CD4-positive, alpha-beta memory T cell (primary cell): ENCODE data around the gene MYO5A. TPM values are rescaled to one million over a fixed set of nuclear protein-coding genes. Genes with fewer than 3 reads are reported as not detected.
A peak's percentile ranks its signal among the peaks of the same experiment; 100 is the strongest.

ENCODE experiments used
- CTCF ChIA-PET: fragments of 350-600 bp; sonication (Branson Sonifier 250); formaldehyde crosslinking; loops from one replicate; lab custom pipeline; 2021; ENCODE audit warnings: inconsistent platforms; ENCODE audit not compliant: partially characterized antibody; lab: Charles Lee
- POLR2A ChIA-PET: fragments of 350-600 bp; sonication (Branson Sonifier 250); formaldehyde crosslinking; loops from one replicate; lab custom pipeline; 2021; ENCODE audit not compliant: partially characterized antibody; lab: Charles Lee
- DNase-seq, 5 donors: peaks; one replicate each; pipeline versions ENCODE4 v3.0.0 to v3.0.0-alpha.2; 2020 to 2022; ENCODE audit warnings: mixed read lengths in 1 of 5
- H3K27ac ChIP-seq: one replicate; pipeline ENCODE4 v1.7.0; 2013; ENCODE audit warnings: low read depth, low read length
- H3K27me3 ChIP-seq: 2 replicates; pipeline ENCODE4 v1.7.0; 2013; ENCODE audit warnings: mild to moderate bottlenecking, low read length, moderate library complexity; ENCODE audit not compliant: insufficient read depth
- H3K36me3 ChIP-seq: 2 replicates; pipeline ENCODE4 v1.7.0; 2013; ENCODE audit warnings: mild to moderate bottlenecking, low read length, moderate library complexity; ENCODE audit not compliant: insufficient read depth
- H3K4me1 ChIP-seq: 2 replicates; pipeline ENCODE4 v1.7.0; 2013; ENCODE audit warnings: mild to moderate bottlenecking, low read length, moderate library complexity; ENCODE audit not compliant: insufficient read depth
- H3K4me3 ChIP-seq, 2 donors: one replicate each; pipeline ENCODE4 v1.7.0; 2013; ENCODE audit warnings: low read length in 2 of 2, mild to moderate bottlenecking in 1 of 2
- H3K9me3 ChIP-seq, 2 donors: one replicate each; pipeline ENCODE4 v1.7.0; 2013; ENCODE audit warnings: low read length in 2 of 2, control low read depth in 1 of 2; ENCODE audit not compliant: control insufficient read depth in 1 of 2
- H3K27ac Mint-ChIP-seq, 7 donors: one replicate each; pipeline ENCODE4 v1.8.0; 2020 to 2021; ENCODE audit warnings: mixed read lengths in 7 of 7, mild to moderate bottlenecking in 6 of 7, inconsistent platforms in 3 of 7, moderate library complexity in 3 of 7
- H3K27me3 Mint-ChIP-seq, 2 donors: one replicate each; pipeline ENCODE4 v1.8.0; 2020 to 2021; ENCODE audit warnings: mixed read lengths in 2 of 2
- H3K36me3 Mint-ChIP-seq, 2 donors: one replicate each; pipeline ENCODE4 v1.8.0; 2020 to 2021; ENCODE audit warnings: mixed read lengths in 2 of 2, inconsistent platforms in 1 of 2, mild to moderate bottlenecking in 1 of 2
- H3K4me1 Mint-ChIP-seq, 4 donors: one replicate each; pipeline ENCODE4 v1.8.0; 2020 to 2021; ENCODE audit warnings: mixed read lengths in 4 of 4, mild to moderate bottlenecking in 1 of 4
- H3K4me3 Mint-ChIP-seq, 8 donors: one replicate each; pipeline ENCODE4 v1.8.0; 2020 to 2021; ENCODE audit warnings: mixed read lengths in 8 of 8, mild to moderate bottlenecking in 7 of 8, moderate library complexity in 6 of 8, inconsistent platforms in 3 of 8
- H3K9me3 Mint-ChIP-seq, 8 donors: one replicate each; pipeline ENCODE4 v1.8.0; 2020 to 2021; ENCODE audit warnings: mixed read lengths in 8 of 8, mild to moderate bottlenecking in 5 of 8, inconsistent platforms in 3 of 8, moderate library complexity in 1 of 8
- intact Hi-C: fragments of 100-400 bp; cut with micrococcal nuclease; formaldehyde crosslinking; loops from one replicate; pipeline ENCODE4 v1.15.1; 2023
- polyA plus RNA-seq, 2 donors: library from polyadenylated mRNA; unstranded; fragments of 300-500 nt; fragmentation: Illumina TruSeq; gene quantifications; one replicate each; pipeline ENCODE4 v1.2.3, GENCODE V29; 2021
- total RNA-seq, 2 experiments: library from RNA; stranded (reverse); gene quantifications; one replicate each; pipeline ENCODE4 v1.2.3, GENCODE V29; 2021

Gene MYO5A
- total and polyA plus RNA-seq, 4 experiments from 2014 or later: 3.6 to 43.9 (median 25.6) TPM

- ChIA-PET CTCF (interaction anchor here (0.9 to 2.6 kb wide), 8 partner anchors 8 to 472 kb away, joined by 3 to 19 read pairs (median 4); no protein-coding TSS in a partner anchor), POLR2A (no interaction called here)
- intact Hi-C loops: no loop called here
- peak overlapping the region; percentile 15 to 78 (median 70) for H3K4me3 Mint-ChIP-seq
- H3K36me3 Mint-ChIP-seq: no peaks in the 10 kb centered on the region
- Histone ChIP-seq H3K4me3 (no peak overlapping the region), H3K27me3 (no peaks in the 10 kb centered on the region), H3K4me1 (peaks cover 31% of the 10 kb centered on the region), H3K9me3 (no peaks in the 10 kb centered on the region), H3K27ac (peak overlapping the region; percentile 32), H3K36me3 (no peaks in the 10 kb centered on the region)
- peaks cover 27 to 37% (median 33%) of the 10 kb centered on the region in 4 donors for H3K4me1 Mint-ChIP-seq
- H3K9me3 Mint-ChIP-seq: no peaks in the 10 kb centered on the region
- H3K27ac Mint-ChIP-seq: peak overlapping the region; percentile 50 to 93 (median 76)
- peak in 1 of 5 donors; percentile 2 for DNase-seq
- no peaks in the 10 kb centered on the region for H3K27me3 Mint-ChIP-seq
These were observed 266.3 kb downstream of the MYO5A start for GRCh38 chr15:52262364-52262763.

- H3K36me3 ChIP-seq: no peaks in the 10 kb centered on the region
- H3K27me3 ChIP-seq: no peaks in the 10 kb centered on the region
- DNase-seq: peak; percentile 34 to 53 (median 49)
- intact Hi-C loops: no loop called here
- Mint-ChIP-seq H3K4me1 (peaks cover 31 to 43% (median 39%) of the 10 kb centered on the region in 4 donors), H3K4me3 (peak overlapping the region in 7 of 8 donors; percentile 55 to 78 (median 76)), H3K27ac (peak overlapping the region; percentile 50 to 93 (median 76)), H3K27me3 (no peaks in the 10 kb centered on the region), H3K36me3 (no peaks in the 10 kb centered on the region), H3K9me3 (no peaks in the 10 kb centered on the region)
- ChIA-PET CTCF (interaction anchor here (0.9 to 2.6 kb wide), 9 partner anchors 8 to 472 kb away, joined by 3 to 19 read pairs (median 3); no protein-coding TSS in a partner anchor), POLR2A (no interaction called here)
- peak overlapping the region; percentile 32 for H3K27ac ChIP-seq
- H3K4me1 ChIP-seq: peaks cover 38% of the 10 kb centered on the region
- H3K9me3 ChIP-seq: no peaks in the 10 kb centered on the region
- H3K4me3 ChIP-seq: no peak overlapping the region
These were observed 267.0 kb downstream of the MYO5A start for GRCh38 chr15:52261498-52262242.

GRCh38 chr15:52261026-52261425 is 267.7 kb downstream of the MYO5A start:
- H3K4me3 ChIP-seq: no peak overlapping the region
- ChIA-PET CTCF (interaction anchor here (0.6 to 2.6 kb wide), 7 partner anchors 9 to 473 kb away, joined by 3 to 19 read pairs (median 3); no protein-coding TSS in a partner anchor), POLR2A (interaction anchor here (1.6 kb wide), 1 partner anchor 26 kb away, joined by 4 read pairs; no protein-coding TSS in a partner anchor)
- intact Hi-C loops: no loop called here
- H3K27me3 Mint-ChIP-seq: no peaks in the 10 kb centered on the region
- no peak for DNase-seq
- H3K36me3 Mint-ChIP-seq: no peaks in the 10 kb centered on the region
- peak overlapping the region in 5 of 7 donors; percentile 57 to 93 (median 78) for H3K27ac Mint-ChIP-seq
- peaks cover 40% of the 10 kb centered on the region for H3K4me1 ChIP-seq
- H3K4me1 Mint-ChIP-seq: peaks cover 34 to 50% (median 43%) of the 10 kb centered on the region in 4 donors
- peaks cover 0 to 3% (median 0%) of the 10 kb centered on the region in 8 donors for H3K9me3 Mint-ChIP-seq
- H3K36me3 ChIP-seq: no peaks in the 10 kb centered on the region
- H3K4me3 Mint-ChIP-seq: peak overlapping the region in 1 of 8 donors; percentile 17
- no peaks in the 10 kb centered on the region for H3K27me3 ChIP-seq
- H3K9me3 ChIP-seq: no peaks in the 10 kb centered on the region
- peak overlapping the region; percentile 1 for H3K27ac ChIP-seq

- no peak overlapping the region for H3K4me3 Mint-ChIP-seq
- H3K4me1 Mint-ChIP-seq: peaks cover 34 to 52% (median 44%) of the 10 kb centered on the region in 4 donors
- no peaks in the 10 kb centered on the region for H3K27me3 Mint-ChIP-seq
These were observed 269.2 kb downstream of the MYO5A start for GRCh38 chr15:52259503-52259902.

GRCh38 chr15:52258461-52258860 is 270.2 kb downstream of the MYO5A start:
- H3K4me3 Mint-ChIP-seq: no peak overlapping the region
- peaks cover 0 to 4% (median 0%) of the 10 kb centered on the region in 8 donors for H3K9me3 Mint-ChIP-seq
- no peak overlapping the region for H3K4me3 ChIP-seq
- H3K27me3 Mint-ChIP-seq: no peaks in the 10 kb centered on the region
- intact Hi-C loops: loop anchor here (5.0 to 10.0 kb wide), 3 partner anchors 204 to 336 kb away; partner anchors contain the start of gene ARPP19
- peaks cover 29 to 47% (median 39%) of the 10 kb centered on the region in 4 donors for H3K4me1 Mint-ChIP-seq
- no peaks in the 10 kb centered on the region for H3K36me3 Mint-ChIP-seq
- peaks cover 36% of the 10 kb centered on the region for H3K4me1 ChIP-seq
- ChIA-PET CTCF (interaction anchor here (0.7 to 6.8 kb wide), 12 partner anchors 10 to 479 kb away, joined by 3 to 190 read pairs (median 6); no protein-coding TSS in a partner anchor), POLR2A (interaction anchor here (1.8 to 2.7 kb wide), 2 partner anchors 11 to 476 kb away, joined by 4 to 12 read pairs; no protein-coding TSS in a partner anchor)
- no peak overlapping the region for H3K27ac ChIP-seq
- H3K36me3 ChIP-seq: no peaks in the 10 kb centered on the region
- H3K9me3 ChIP-seq: no peaks in the 10 kb centered on the region
- DNase-seq: no peak
- peak overlapping the region in 2 of 7 donors; percentile 6 to 12 for H3K27ac Mint-ChIP-seq
- no peaks in the 10 kb centered on the region for H3K27me3 ChIP-seq

More at GRCh38 chr15:52259503-52259902, 269.2 kb downstream of the MYO5A start:
- Histone ChIP-seq H3K36me3 (no peaks in the 10 kb centered on the region), H3K27me3 (no peaks in the 10 kb centered on the region), H3K4me3 (no peak overlapping the region), H3K9me3 (no peaks in the 10 kb centered on the region), H3K27ac (no peak overlapping the region), H3K4me1 (peaks cover 40% of the 10 kb centered on the region)
- ChIA-PET CTCF (interaction anchor here (0.7 to 6.8 kb wide), 6 partner anchors 9 to 473 kb away, joined by 3 to 190 read pairs (median 5); no protein-coding TSS in a partner anchor), POLR2A (interaction anchor here (0.7 to 0.8 kb wide), 2 partner anchors 11 to 25 kb away, joined by 3 read pairs; no protein-coding TSS in a partner anchor)
- no peak for DNase-seq
- peak overlapping the region in 2 of 7 donors; percentile 13 to 57 for H3K27ac Mint-ChIP-seq
- H3K36me3 Mint-ChIP-seq: no peaks in the 10 kb centered on the region
- intact Hi-C loops: loop anchor here (5.0 to 10.0 kb wide), 3 partner anchors 203 to 335 kb away; partner anchors contain the start of gene ARPP19
- peaks cover 0 to 4% (median 0%) of the 10 kb centered on the region in 8 donors for H3K9me3 Mint-ChIP-seq

- Mint-ChIP-seq H3K27ac (peak overlapping the region in 2 of 7 donors; percentile 6 to 37), H3K4me3 (no peak overlapping the region), H3K27me3 (no peaks in the 10 kb centered on the region), H3K36me3 (no peaks in the 10 kb centered on the region), H3K4me1 (peaks cover 21 to 40% (median 32%) of the 10 kb centered on the region in 4 donors), H3K9me3 (peaks cover 0 to 4% (median 0%) of the 10 kb centered on the region in 8 donors)
- H3K4me3 ChIP-seq: no peak overlapping the region
- peaks cover 28% of the 10 kb centered on the region for H3K4me1 ChIP-seq
- no peaks in the 10 kb centered on the region for H3K9me3 ChIP-seq
- intact Hi-C loops: loop anchor here (5.0 to 10.0 kb wide), 3 partner anchors 205 to 337 kb away; partner anchors contain the start of gene ARPP19
- CTCF ChIA-PET: interaction anchor here (1.0 to 6.8 kb wide), 21 partner anchors 10 to 480 kb away, joined by 3 to 190 read pairs (median 5); partner anchors contain the start of gene MYO5A
- H3K27me3 ChIP-seq: no peaks in the 10 kb centered on the region
- POLR2A ChIA-PET: interaction anchor here (1.8 to 2.7 kb wide), 2 partner anchors 11 to 477 kb away, joined by 4 to 12 read pairs; no protein-coding TSS in a partner anchor
- H3K27ac ChIP-seq: no peak overlapping the region
- no peaks in the 10 kb centered on the region for H3K36me3 ChIP-seq
- DNase-seq: no peak
These were observed 271.0 kb downstream of the MYO5A start for GRCh38 chr15:52257734-52258062.
